K562 (cell line): ENCODE data around the gene PDE6G. TPM values are rescaled to one million over a fixed set of nuclear protein-coding genes. Genes with fewer than 3 reads are reported as not detected.

Source experiments
- JUND ChIP-seq, 2 experiments: IDR thresholded peaks; 2 replicates in 1 of 2; 3 replicates in 1 of 2; pipeline ENCODE4 v1.6.1; 2011; ENCODE audit warnings: borderline replicate concordance in 2 of 2, low read depth in 2 of 2, low read length in 2 of 2, improper control_type of control experiment in 1 of 2, missing biosample characterization in 1 of 2, missing genetic modification characterization in 1 of 2, missing genetic modification reagents in 1 of 2
- NFE2 ChIP-seq: IDR thresholded peaks from 2 replicates; pipeline ENCODE4 v1.6.1; 2014; ENCODE audit warnings: antibody characterized with exemption, low read depth
- PRDM10 ChIP-seq: fragments of 450-650 bp; IDR thresholded peaks from 2 replicates; pipeline ENCODE4 v1.6.1; 2018; ENCODE audit not compliant: partially characterized antibody
- REST ChIP-seq, 2 experiments: fragments of 450-650 bp; formaldehyde crosslinking in 1 of 2; IDR thresholded peaks; 2 replicates each; pipeline versions ENCODE4 v1.4.0 to v1.6.1; 2014 to 2020; ENCODE audit warnings: mild to moderate bottlenecking in 2 of 2, borderline replicate concordance in 1 of 2, low read depth in 1 of 2
- TRIM24 ChIP-seq, 2 experiments: fragments of 450-650 bp; IDR thresholded peaks; 2 replicates each; pipeline ENCODE4 v1.6.1; 2016
- ZBTB12 ChIP-seq: fragments of 250-450 bp; sonication (Bioruptor Pico); IDR thresholded peaks from 2 replicates; pipeline ENCODE4 v1.4.0; 2020
- ZNF592 ChIP-seq: fragments of 450-650 bp; IDR thresholded peaks from 2 replicates; pipeline ENCODE4 v1.6.1; 2017; ENCODE audit warnings: antibody characterized with exemption, mild to moderate bottlenecking
- polyA plus RNA-seq, 8 experiments: library from polyadenylated mRNA; depleted of rRNA in 4 of 8; stranded (reverse) in 5 of 8; unstranded in 3 of 8; fragments of >200 nt; fragmentation: Nextera tagmentation in 2 of 8; fragmentation: Illumina TruSeq in 1 of 8; extraction: Ambion mirVana in 2 of 8; extraction: Trizol in 1 of 8; gene quantifications; 2 replicates each; pipeline versions ENCODE4 v1.2.1 to v1.2.3, GENCODE V29; 2011 to 2014; ENCODE audit warnings: inconsistent platforms in 1 of 8, missing spikeins in 1 of 8
- total RNA-seq, 7 experiments: library from RNA; depleted of rRNA in 6 of 7; stranded (reverse); fragments of >200 nt in 6 of 7; fragmentation: Illumina TruSeq in 2 of 7; extraction: Trizol in 2 of 7; gene quantifications; 2 replicates each; pipeline versions ENCODE4 v1.2.1 to v1.2.3, GENCODE V29; 2011 to 2021; ENCODE audit warnings: low replicate concordance in 1 of 7

PDE6G gene
- total and polyA plus RNA-seq, 9 of the 15 experiments (the other 6 are each of a cell fraction or from before 2014, with no cell fraction given), result 0.14 to 0.59 TPM; not detected in 7

- peak; percentile 67; the same call in 1 of the 2 replicates for TF ChIP-seq ZNF592
- peak in 1 of 2 experiments; percentile 92; a peak in 2 of 4 replicates for TF ChIP-seq TRIM24 (IDR thresholded peaks at IDR 0.05)
- TF ChIP-seq REST (IDR thresholded peaks at IDR 0.05; ENCODE audit: borderline replicate concordance), result 0 out of 2 replicates have a peak, but pooled peaks have one; percentile 27
- peak; percentile 73 for TF ChIP-seq REST (CRISPR knock-in tag; IDR thresholded peaks at IDR 0.05; ENCODE audit: low read depth)
- TF ChIP-seq NFE2, result peak; percentile 87
- 0 out of 2 replicates have a peak, but pooled peaks have one; percentile 27 for TF ChIP-seq JUND (IDR thresholded peaks at IDR 0.05; ENCODE audit: borderline replicate concordance, low read depth, low read length)
- TF ChIP-seq JUND (tag; IDR thresholded peaks at IDR 0.05; ENCODE audit: borderline replicate concordance, low read depth, low read length), result no peak; the same call in 2 of the 3 replicates
- TF ChIP-seq PRDM10, result no peak
- 0 out of 2 replicates have a peak, but pooled peaks have one; percentile 27 for TF ChIP-seq ZBTB12 (CRISPR knock-in tag)
These were observed 19.6 kb downstream of the PDE6G start, which contains the start of the genes NPLOC4 and TSPAN10 (continued) for GRCh38 chr17:81636505-81637288.
